VCaP (cell line): ENCODE data around the gene PSMG4.

Source experiments
- H3K27ac ChIP-seq: fragments of 450-650 bp; 2 replicates; pipeline ENCODE4 v1.5.1; 2017
- TF ChIP-seq, protein P1 (sequence below): fragments of 450-650 bp; conservative IDR thresholded peaks from 2 replicates; pipeline ENCODE4 v1.5.1; 2017; ENCODE audit warnings: mild to moderate bottlenecking, moderate library complexity

Gene PSMG4

DNA sequence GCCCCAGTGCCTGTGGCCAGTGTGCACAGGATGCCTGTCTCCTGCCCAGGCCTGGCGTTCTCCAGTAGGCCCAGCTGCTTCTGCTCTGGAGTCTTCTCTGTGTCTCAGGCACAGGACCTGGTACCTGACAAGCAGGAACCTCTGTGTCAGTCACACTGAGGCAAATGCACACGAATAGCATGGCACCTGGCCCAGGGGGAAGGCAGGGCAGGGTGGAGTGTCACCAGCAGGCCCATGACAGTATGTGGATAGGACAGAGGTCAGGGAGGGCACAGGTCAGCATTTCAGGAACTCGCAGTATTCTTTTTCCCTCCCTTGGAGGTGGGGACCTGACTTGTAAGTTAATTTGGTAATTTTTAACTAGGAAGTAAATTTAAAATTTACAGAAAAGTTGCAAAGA is 5.6 kb downstream of the PSMG4 start:
- TF ChIP-seq, protein P1, sequence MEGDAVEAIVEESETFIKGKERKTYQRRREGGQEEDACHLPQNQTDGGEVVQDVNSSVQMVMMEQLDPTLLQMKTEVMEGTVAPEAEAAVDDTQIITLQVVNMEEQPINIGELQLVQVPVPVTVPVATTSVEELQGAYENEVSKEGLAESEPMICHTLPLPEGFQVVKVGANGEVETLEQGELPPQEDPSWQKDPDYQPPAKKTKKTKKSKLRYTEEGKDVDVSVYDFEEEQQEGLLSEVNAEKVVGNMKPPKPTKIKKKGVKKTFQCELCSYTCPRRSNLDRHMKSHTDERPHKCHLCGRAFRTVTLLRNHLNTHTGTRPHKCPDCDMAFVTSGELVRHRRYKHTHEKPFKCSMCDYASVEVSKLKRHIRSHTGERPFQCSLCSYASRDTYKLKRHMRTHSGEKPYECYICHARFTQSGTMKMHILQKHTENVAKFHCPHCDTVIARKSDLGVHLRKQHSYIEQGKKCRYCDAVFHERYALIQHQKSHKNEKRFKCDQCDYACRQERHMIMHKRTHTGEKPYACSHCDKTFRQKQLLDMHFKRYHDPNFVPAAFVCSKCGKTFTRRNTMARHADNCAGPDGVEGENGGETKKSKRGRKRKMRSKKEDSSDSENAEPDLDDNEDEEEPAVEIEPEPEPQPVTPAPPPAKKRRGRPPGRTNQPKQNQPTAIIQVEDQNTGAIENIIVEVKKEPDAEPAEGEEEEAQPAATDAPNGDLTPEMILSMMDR, result no peak
- H3K27ac ChIP-seq, result no peak overlapping the region

DNA sequence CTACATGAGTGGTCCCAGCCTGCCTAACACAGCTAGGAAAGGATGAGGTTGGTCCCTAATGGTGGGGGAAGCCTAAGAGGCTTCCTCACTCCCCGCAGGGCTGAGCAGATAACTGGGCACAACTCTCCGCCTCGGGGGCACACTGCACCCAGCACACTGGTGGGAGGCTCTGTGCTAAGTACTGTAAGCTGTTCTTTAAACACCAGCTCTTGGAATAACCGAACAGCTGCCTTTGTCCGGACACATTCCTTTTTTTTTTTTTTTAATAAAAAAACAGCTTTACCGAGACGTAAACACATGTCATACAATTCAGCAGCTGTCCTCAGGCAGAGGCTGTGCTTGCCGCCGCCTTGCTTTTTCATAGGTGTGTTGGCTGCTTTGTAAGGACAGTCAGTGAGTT is 6.9 kb downstream of the PSMG4 start:
- TF ChIP-seq, protein P1, result no peak
- H3K27ac ChIP-seq, result no peak overlapping the region

DNA sequence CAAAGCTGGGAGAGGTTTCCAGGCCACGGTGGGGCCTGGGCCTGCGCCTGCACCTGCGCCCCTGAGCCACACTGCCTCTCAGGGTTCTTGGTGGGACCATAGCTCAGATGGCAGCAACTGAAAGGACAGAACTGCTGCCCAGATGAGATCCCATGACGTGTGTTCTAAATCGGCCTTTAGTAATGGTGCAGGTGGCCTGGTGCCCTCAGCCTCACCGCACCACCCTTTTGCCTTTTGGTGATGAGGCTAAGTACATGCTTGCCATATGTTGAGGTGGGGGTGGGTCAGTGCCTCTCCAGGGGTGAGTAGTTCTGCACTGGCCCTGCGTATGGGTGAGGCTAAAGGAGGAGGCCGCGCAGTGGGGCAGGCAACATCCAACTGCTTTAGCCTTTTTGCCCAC is 7.4 kb downstream of the PSMG4 start:
- TF ChIP-seq, protein P1, result no peak
- no peak overlapping the region for H3K27ac ChIP-seq

DNA sequence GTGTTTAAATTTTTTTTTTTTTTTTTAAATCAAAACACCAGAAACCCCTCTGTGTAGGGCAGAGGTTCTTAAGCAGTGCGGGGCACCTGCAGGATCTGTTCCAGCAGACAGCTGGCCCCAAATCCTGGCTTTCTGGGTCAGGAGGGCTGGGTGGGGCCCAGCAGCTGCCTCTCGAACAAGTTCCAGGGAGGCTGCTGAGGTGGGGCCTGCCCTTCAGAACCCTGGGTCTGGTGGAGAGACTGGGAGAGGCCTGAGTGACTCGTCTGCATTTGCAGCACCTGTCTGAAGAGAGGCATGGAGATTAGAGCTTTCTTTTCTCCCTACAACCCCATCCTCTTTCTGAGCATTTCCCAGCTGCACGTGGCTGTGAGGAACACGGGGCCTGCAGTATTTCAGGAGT is 8.4 kb downstream of the PSMG4 start:
- TF ChIP-seq, protein P1, result no peak
- no peak overlapping the region for H3K27ac ChIP-seq

DNA sequence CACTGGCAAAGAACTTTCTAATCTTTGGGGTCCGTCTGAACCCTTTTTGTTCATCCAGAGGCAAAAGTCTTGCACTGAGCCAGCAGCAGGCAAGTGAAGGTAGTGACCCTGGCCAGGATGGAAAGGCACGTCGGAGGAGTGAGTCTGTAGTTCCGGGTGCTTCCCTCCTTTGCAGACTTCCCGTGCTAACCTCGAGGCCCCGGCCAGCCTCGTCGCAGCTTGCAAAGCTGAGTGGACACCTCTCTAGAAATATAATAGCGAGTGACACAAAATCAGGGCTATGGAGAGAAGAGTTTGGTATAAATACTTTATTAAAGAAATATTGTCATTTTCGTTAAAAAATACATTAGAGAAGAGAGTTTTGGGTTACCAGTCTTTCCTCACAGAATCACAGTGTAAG is 9.9 kb downstream of the PSMG4 start:
- no peak overlapping the region for H3K27ac ChIP-seq
- TF ChIP-seq, protein P1, result no peak

DNA sequence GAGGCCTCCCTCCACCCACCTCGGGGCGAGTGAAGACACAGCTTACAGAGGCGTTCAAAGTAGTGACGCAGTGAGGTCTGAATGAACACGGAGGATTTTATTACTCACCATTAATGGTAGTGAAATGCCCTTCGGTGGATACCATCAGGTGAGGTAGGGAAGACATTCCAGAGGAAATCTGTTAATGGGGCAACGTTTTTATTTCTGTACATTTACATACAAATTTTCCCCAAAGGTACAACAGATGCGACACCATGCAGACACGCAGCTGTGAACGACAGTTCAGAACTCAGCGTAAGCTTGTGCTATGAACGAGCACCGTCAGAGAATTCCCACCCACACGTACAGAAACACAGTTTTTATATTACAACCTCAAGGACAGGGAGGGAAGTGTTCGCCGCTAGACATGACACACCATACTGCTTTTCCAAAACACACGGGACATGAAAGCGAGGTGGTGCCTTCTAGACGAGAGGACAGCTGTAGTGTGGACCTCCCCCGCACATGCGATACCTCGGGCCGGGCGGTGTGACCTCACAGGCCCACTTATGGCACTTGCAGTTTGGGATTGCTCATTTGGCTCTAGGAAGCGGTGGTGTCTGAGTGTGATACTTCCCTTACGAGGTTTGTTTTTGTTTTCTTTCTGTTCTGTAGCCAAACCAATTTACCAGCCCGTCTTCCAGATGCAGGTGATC is 10.7 kb downstream of the PSMG4 start:
- TF ChIP-seq, protein P1, result no peak
- H3K27ac ChIP-seq, result no peak overlapping the region

DNA sequence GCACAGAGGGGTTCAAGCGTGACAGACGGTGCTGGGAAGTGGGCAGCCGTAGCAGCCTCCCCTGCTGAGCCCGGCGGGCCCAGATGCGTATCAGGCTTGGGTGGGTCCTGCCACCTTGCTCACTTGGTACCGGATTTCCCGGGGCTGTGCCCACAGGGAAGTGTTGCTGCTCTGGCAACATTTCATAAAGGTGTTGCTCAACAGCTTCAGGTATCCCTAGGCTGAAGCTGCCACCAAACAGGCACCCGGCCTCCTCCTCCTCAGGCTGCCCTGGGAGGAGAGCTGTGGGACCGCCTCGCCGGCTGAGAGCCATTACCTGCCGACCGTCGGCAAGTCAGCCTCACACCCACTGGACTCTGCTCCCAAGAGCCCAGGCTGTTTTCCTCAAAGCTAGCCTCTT is 11.5 kb downstream of the PSMG4 start:
- TF ChIP-seq, protein P1, result no peak
- H3K27ac ChIP-seq, result no peak overlapping the region
